Stomach (tissue), 4 donors: ENCODE measurements around the gene KIF4A.
"Not testable (repeated sequence)": the region's sequence is repeated elsewhere in the genome, so short reads cannot be mapped to it uniquely, and the experiment has no call there.

Experiments
- POLR2A ChIP-seq, 4 donors: fragments of 450-650 bp; IDR thresholded peaks; one replicate each; pipeline ENCODE4 v1.6.1; 2016; ENCODE audit warnings: antibody characterized with exemption in 4 of 4, control low read depth in 2 of 4, mild to moderate bottlenecking in 1 of 4, moderate library complexity in 1 of 4
- POLR2AphosphoS5 ChIP-seq, 3 donors: sonication (generic); formaldehyde crosslinking; IDR thresholded peaks; one replicate each; pipeline ENCODE4 v1.6.1; 2016; ENCODE audit warnings: antibody characterized with exemption in 3 of 3
- TF ChIP-seq, protein P1 (sequence below), 7 experiments: fragments of 450-650 bp in 4 of 7; fragments of 200-600 bp in 3 of 7; sonication (generic) in 3 of 7; IDR thresholded peaks; one replicate each; pipeline ENCODE4 v1.5.1; 2016 to 2019; ENCODE audit warnings: antibody characterized with exemption in 7 of 7, control low read depth in 2 of 7, mild to moderate bottlenecking in 1 of 7

DNA sequence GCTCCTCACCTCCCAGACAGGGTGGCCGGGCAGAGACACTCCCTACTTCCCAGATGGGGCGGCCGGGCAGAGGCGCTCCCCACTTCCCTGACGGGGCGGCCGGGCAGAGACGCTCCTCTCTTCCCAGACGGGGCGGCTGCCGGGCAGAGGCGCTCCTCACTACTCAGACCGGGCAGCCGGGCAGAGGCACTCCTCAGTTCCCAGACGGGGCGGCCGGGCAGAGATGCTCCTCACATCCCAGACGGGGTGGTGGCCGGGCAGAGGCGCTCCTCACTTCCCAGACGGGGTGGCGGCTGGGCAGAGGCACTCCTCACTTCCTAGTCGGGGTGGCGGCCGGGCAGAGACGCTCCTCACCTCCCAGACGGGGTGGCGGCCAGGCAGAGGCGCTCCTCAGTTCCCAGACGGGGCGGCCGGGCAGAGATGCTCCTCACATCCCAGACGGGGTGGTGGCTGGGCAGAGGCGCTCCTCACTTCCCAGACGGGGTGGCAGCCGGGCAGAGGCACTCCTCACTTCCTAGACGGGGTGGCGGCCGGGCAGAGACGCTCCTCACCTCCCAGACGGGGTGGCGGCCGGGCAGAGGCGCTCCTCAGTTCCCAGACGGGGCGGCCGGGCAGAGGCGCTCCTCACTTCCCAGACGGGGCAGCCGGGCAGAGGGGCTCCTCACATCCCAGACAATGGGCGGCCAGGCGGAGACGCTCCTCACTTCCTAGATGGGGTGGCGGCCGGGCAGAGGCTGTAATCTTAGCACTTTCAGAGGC lies 59.6 kb downstream of the KIF4A start:
- TF ChIP-seq, protein P1, sequence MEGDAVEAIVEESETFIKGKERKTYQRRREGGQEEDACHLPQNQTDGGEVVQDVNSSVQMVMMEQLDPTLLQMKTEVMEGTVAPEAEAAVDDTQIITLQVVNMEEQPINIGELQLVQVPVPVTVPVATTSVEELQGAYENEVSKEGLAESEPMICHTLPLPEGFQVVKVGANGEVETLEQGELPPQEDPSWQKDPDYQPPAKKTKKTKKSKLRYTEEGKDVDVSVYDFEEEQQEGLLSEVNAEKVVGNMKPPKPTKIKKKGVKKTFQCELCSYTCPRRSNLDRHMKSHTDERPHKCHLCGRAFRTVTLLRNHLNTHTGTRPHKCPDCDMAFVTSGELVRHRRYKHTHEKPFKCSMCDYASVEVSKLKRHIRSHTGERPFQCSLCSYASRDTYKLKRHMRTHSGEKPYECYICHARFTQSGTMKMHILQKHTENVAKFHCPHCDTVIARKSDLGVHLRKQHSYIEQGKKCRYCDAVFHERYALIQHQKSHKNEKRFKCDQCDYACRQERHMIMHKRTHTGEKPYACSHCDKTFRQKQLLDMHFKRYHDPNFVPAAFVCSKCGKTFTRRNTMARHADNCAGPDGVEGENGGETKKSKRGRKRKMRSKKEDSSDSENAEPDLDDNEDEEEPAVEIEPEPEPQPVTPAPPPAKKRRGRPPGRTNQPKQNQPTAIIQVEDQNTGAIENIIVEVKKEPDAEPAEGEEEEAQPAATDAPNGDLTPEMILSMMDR (IDR thresholded peaks at IDR 0.05): not testable (repeated sequence)
- not testable (repeated sequence) for TF ChIP-seq POLR2AphosphoS5, POLR2A (IDR thresholded peaks at IDR 0.05)
